A673 (cell line): Measurements from ENCODE around the gene SLC11A1. TPM values are rescaled to one million over a fixed set of nuclear protein-coding genes. Genes with fewer than 3 reads are reported as not detected.

Experiments
- BruUV-seq: library from RNA; stranded (reverse); fragments of 400-500 nt; replicated peaks from 2 replicates; lab custom pipeline; 2021; lab: Mats Ljungman, UMichigan
- CTCF ChIA-PET: fragments of 300-600 bp; sonication (Branson Sonifier 250); formaldehyde crosslinking; loops from one replicate; lab custom pipeline; 2022; ENCODE audit warnings: antibody characterized with exemption; lab: Charles Lee
- POLR2A ChIA-PET: fragments of 300-600 bp; sonication (Branson Sonifier 250); formaldehyde crosslinking; loops from one replicate; lab custom pipeline; 2022; ENCODE audit warnings: antibody characterized with exemption; ENCODE audit not compliant: low non-redundant PET; lab: Charles Lee
- DNase-seq: peaks from one replicate; pipeline ENCODE4 v3.0.0-alpha.2; 2015; ENCODE audit warnings: low spot score
- H3K27ac ChIP-seq: fragments of 200-600 bp; sonication (generic); 2 replicates; pipeline ENCODE4 v1.5.1; 2016; ENCODE audit warnings: mixed run types, low read depth, mild to moderate bottlenecking, mixed read lengths, antibody characterized with exemption, low read length; ENCODE audit not compliant: poor library complexity, severe bottlenecking
- H3K27me3 ChIP-seq: fragments of 200-600 bp; sonication (generic); replicated peaks from 2 replicates; pipeline ENCODE4 v1.6.1; 2017; ENCODE audit warnings: mixed run types, low read depth, mild to moderate bottlenecking, mixed read lengths, antibody characterized with exemption, low read length; ENCODE audit not compliant: insufficient read depth, poor library complexity
- H3K36me3 ChIP-seq: fragments of 200-600 bp; sonication (generic); 2 replicates; pipeline ENCODE4 v1.6.1; 2016; ENCODE audit warnings: mixed run types, mild to moderate bottlenecking, mixed read lengths, antibody characterized with exemption, low read length; ENCODE audit not compliant: insufficient read depth, poor library complexity, severe bottlenecking
- H3K4me1 ChIP-seq: fragments of 200-600 bp; sonication (generic); 2 replicates; pipeline ENCODE4 v1.6.1; 2017; ENCODE audit warnings: mixed run types, mild to moderate bottlenecking, mixed read lengths, antibody characterized with exemption, low read length; ENCODE audit not compliant: insufficient read depth, poor library complexity, severe bottlenecking
- H3K4me3 ChIP-seq: fragments of 200-600 bp; sonication (generic); 2 replicates; pipeline ENCODE4 v1.5.1; 2016; ENCODE audit warnings: low read depth, mixed run types, mild to moderate bottlenecking, mixed read lengths, low read length; ENCODE audit not compliant: poor library complexity, severe bottlenecking
- H3K9me3 ChIP-seq: fragments of 200-600 bp; sonication (generic); 2 replicates; pipeline ENCODE4 v1.6.1; 2016; ENCODE audit warnings: mixed run types, low read depth, mild to moderate bottlenecking, mixed read lengths, antibody characterized with exemption, low read length; ENCODE audit not compliant: poor library complexity, severe bottlenecking
- EZH2 ChIP-seq: fragments of 200-600 bp; sonication (generic); IDR thresholded peaks from 2 replicates; pipeline ENCODE4 v1.6.1; 2017; ENCODE audit warnings: borderline replicate concordance, low read depth, mild to moderate bottlenecking, mixed read lengths, antibody characterized with exemption, low read length; ENCODE audit not compliant: poor library complexity, severe bottlenecking
- intact Hi-C: fragments of 100-400 bp; cut with micrococcal nuclease; formaldehyde crosslinking; loops from one replicate; pipeline ENCODE4 v1.10.0; 2022; ENCODE audit not compliant: unreplicated experiment
- total RNA-seq: library from RNA; stranded (reverse); gene quantifications from 2 replicates; pipeline ENCODE4 v1.2.3, GENCODE V29; 2021
- TF ChIP-seq, protein P1 (sequence below): fragments of 300-800, 200-600 bp; sonication (generic); conservative IDR thresholded peaks from 2 replicates; pipeline ENCODE4 v1.5.1; 2017; ENCODE audit warnings: low read depth, mild to moderate bottlenecking, antibody characterized with exemption, low read length, moderate library complexity, mixed read lengths

Gene SLC11A1
- total RNA-seq, 1 experiment from 2014 or later, result 0.09 TPM

DNA sequence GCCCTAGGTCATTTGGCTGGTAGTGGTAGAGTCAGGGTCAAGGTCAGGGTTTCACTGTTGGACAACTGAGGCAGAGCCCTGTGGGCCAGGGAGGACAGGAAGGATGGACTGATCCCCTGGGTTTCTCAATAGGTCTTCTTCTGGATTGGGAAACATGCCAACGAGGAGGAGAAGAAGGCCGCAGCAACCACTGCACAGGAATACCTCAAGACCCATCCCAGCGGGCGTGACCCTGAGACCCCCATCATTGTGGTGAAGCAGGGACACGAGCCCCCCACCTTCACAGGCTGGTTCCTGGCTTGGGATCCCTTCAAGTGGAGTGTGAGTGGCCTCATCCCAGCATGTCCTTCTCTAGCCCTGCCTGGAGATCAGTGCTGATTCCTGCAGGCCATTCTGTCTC, 54.9 kb downstream of the SLC11A1 start:
- POLR2A ChIA-PET, result no interaction called here

DNA sequence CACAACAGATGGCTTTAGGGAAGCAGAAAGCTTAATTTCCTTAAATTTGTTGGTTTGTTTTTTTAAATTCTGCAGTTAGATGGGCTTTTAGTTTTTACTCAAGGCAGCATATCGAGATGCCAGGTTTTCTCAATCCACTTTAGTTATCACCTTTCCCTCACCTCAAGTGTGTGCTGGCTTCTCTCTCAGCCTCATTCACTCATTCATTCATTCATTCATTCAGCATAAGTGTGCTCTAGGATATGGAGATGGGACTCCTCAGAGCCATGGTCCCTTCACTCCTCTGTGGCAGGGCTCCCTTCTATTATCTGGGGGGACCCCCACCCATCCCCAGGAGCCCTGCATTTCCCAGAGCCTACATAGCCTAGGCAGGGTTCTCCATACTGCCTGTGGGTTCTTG, 55.9 kb downstream of the SLC11A1 start:
- Histone ChIP-seq H3K36me3 (no peaks in the 10 kb centered on the region), H3K9me3 (no peaks in the 10 kb centered on the region), H3K27ac (no peak overlapping the region), H3K27me3 (no peaks in the 10 kb centered on the region), H3K4me1 (no peaks in the 10 kb centered on the region), H3K4me3 (no peak overlapping the region)
- POLR2A ChIA-PET, result no interaction called here
- no peak for TF ChIP-seq EZH2
- TF ChIP-seq, protein P1, sequence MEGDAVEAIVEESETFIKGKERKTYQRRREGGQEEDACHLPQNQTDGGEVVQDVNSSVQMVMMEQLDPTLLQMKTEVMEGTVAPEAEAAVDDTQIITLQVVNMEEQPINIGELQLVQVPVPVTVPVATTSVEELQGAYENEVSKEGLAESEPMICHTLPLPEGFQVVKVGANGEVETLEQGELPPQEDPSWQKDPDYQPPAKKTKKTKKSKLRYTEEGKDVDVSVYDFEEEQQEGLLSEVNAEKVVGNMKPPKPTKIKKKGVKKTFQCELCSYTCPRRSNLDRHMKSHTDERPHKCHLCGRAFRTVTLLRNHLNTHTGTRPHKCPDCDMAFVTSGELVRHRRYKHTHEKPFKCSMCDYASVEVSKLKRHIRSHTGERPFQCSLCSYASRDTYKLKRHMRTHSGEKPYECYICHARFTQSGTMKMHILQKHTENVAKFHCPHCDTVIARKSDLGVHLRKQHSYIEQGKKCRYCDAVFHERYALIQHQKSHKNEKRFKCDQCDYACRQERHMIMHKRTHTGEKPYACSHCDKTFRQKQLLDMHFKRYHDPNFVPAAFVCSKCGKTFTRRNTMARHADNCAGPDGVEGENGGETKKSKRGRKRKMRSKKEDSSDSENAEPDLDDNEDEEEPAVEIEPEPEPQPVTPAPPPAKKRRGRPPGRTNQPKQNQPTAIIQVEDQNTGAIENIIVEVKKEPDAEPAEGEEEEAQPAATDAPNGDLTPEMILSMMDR, result no peak
- no TSS peak for BruUV-seq
- DNase-seq, result no peak
- intact Hi-C loops, result no loop called here
- CTCF ChIA-PET, result no interaction called here

More for the DNA sequence above, 54.9 kb downstream of the SLC11A1 start:
- Histone ChIP-seq H3K36me3 (no peaks in the 10 kb centered on the region), H3K9me3 (no peaks in the 10 kb centered on the region), H3K27me3 (no peaks in the 10 kb centered on the region), H3K4me1 (no peaks in the 10 kb centered on the region), H3K27ac (no peak overlapping the region), H3K4me3 (no peak overlapping the region)
- no peak for DNase-seq
- TF ChIP-seq, protein P1, result no peak
- TF ChIP-seq EZH2, result no peak
- intact Hi-C loops, result no loop called here
- CTCF ChIA-PET, result no interaction called here
- no TSS peak for BruUV-seq

DNA sequence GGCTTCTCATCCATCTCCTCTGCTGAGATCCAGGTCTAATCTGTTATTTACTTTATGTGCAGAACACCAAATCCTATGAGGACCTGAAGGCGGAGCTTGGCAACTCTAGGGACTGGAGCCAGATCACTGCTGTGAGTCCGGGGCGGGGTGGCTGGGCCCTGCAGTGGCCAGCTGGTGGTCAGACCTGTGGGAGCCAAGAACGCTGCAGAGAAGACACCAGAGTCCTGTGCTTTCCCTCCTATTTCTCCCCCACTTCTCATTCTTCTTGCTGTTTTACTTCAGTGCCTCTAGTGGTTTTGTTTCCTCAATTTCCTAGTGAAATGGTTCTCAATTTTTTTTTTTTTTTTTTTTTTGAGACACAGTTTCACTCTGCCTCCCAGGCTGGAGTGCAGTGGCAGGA, 56.5 kb downstream of the SLC11A1 start:
- H3K9me3 ChIP-seq, result no peaks in the 10 kb centered on the region
- ChIA-PET CTCF (no interaction called here), POLR2A (interaction anchor here (0.7 kb wide), 1 partner anchor 12 kb away, joined by 7 read pairs; no protein-coding TSS in a partner anchor)
- TF ChIP-seq, protein P1, result no peak
- TF ChIP-seq EZH2, result no peak
- DNase-seq, result no peak
- H3K27me3 ChIP-seq, result no peaks in the 10 kb centered on the region
- intact Hi-C loops, result no loop called here
- no peaks in the 10 kb centered on the region for H3K36me3 ChIP-seq
- no TSS peak for BruUV-seq
- H3K4me3 ChIP-seq, result no peak overlapping the region
- H3K27ac ChIP-seq, result no peak overlapping the region
- no peaks in the 10 kb centered on the region for H3K4me1 ChIP-seq
